GM15510 (cell line): Measurements from ENCODE around the gene MZB1.

ENCODE experiments used
- POLR2A ChIP-seq: IDR thresholded peaks from 3 replicates; pipeline ENCODE4 v1.6.1; 2011; ENCODE audit warnings: borderline replicate concordance; ENCODE audit not compliant: insufficient read length; ENCODE audit errors: extremely low read depth

MZB1 gene

DNA sequence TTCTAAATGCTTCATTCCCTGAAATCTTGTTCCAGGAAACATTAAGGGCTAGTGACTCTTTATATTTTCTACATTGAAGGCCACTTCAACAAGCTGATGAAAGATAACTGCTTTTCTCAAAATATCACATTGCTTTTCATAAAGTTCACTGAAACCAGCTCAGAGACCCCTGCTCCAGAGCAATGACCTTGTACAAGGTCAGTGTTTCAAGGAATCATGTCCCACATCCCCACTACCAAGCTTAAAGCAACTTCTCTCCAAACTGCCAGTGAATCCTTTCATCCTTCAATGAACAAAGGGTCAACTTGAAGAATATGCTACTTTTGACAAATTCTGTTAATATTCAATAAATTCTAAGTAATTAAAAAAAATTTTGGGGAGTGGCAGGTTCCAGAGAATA is 26.2 kb upstream of the MZB1 start:
- TF ChIP-seq POLR2A, result no peak

DNA sequence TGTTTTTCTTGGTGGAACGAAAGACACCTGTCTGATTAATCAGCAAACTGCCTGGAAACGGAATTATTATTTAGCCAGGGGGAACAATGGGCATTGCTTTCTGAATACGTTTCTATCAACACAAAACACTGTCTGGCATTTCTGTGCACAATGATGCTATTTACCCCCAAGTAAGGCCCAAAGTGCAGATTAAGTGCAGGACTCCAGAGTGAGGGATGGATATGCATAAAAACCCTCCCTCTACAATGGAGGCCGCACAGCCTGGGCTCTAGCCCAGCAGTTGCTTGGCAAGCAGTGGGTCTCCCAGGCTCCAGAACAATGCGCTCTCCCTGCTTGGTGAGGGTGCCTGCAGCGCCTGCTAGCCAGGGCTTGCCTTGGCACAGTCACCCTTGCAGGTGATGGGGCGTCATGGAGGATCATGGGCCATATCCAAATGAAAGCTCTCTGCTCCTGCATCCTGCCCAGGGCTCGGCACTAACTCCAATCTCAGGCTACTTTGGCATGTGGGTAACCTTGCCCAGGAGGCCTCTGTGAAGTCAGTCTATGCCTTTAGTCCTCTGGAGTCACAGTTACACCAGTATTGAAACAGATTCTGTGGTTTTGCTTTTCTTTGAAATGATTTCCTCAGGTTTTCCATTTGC is 25.6 kb upstream of the MZB1 start:
- TF ChIP-seq POLR2A, result no peak

- no peak for TF ChIP-seq POLR2A
Measured at GRCh38 chr5:139414581-139415130, 24.9 kb upstream of the MZB1 start.

GRCh38 chr5:139413963-139414362 is 24.2 kb upstream of the MZB1 start:
- TF ChIP-seq POLR2A, result no peak

GRCh38 chr5:139413153-139413552 is 23.4 kb upstream of the MZB1 start:
- TF ChIP-seq POLR2A, result no peak

GRCh38 chr5:139410993-139411828 is 21.5 kb upstream of the MZB1 start:
- TF ChIP-seq POLR2A, result no peak

- TF ChIP-seq POLR2A, result no peak
Measured at GRCh38 chr5:139410121-139410992, 20.6 kb upstream of the MZB1 start.

GRCh38 chr5:139408191-139408590 is 18.5 kb upstream of the MZB1 start:
- TF ChIP-seq POLR2A, result no peak

GRCh38 chr5:139407517-139407916 is 17.8 kb upstream of the MZB1 start:
- no peak for TF ChIP-seq POLR2A

- no peak for TF ChIP-seq POLR2A
Measured at GRCh38 chr5:139406963-139407362, 17.2 kb upstream of the MZB1 start.

DNA sequence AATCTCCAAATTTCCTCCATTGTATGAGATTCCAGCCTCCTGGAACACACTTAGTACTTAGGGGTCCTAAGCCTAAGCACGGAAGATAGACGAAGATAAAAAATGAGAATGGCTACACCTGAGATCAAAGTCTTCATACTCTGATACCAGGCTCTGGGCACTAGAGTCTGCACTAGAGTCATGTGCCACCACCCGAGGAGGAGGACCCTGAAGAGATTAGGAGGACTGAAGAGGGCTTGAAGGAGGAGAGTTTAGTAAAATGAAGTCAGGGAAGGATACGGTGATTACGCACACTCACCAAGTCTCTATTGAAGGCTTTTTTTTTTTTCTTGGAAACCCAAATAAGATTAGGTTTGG is 14.7 kb upstream of the MZB1 start:
- TF ChIP-seq POLR2A, result no peak

DNA sequence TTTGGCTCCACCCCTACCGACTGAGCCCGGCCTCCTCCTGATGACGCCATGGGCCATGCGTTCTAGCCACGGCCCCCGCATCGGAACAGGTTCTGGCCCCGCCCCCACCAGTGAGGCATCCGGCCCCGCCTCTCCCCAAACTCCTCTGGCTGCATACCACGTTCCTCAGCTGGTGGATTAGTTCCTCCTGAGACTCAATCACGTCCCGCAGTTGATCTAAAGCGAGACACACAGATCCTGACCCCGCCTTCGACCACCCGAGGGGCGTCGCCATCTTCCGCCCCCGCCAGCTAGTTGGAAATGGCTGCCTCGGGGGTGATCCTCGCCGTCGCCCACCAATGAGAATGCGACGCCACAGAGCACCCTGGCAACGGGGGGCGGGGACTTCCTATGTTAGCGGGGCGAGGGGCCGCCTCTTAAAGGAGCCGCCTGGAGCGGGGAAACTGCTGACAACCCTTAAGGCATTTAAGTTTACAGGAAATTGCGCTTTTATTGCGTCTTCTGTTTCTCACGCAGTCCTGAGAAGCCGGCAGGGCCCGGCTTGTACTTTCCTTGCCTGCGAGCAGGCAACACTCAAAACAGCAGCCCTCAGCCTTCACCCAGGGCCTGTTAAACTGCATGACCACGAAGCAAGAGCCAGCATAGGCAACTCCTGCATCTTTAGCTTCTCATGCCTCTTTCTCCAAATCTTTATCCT is 14.2 kb upstream of the MZB1 start, which contains the start of gene SPATA24:
SPATA24 (minus strand) TSS at position 303 of the 697 bp plus-strand sequence; CDS start at position 274, 29 bp downstream.
- peak; percentile 30 for TF ChIP-seq POLR2A

- TF ChIP-seq POLR2A, result no peak
Measured at GRCh38 chr5:139403418-139403786, 13.7 kb upstream of the MZB1 start.

- no peak for TF ChIP-seq POLR2A
Measured at GRCh38 chr5:139402561-139403158, 12.9 kb upstream of the MZB1 start.
